Bronchial epithelial cell (primary cell): ENCODE data around the gene GNG2. TPM values are rescaled to one million over a fixed set of nuclear protein-coding genes. Genes with fewer than 3 reads are reported as not detected.

Experiments
- DNase-seq: peaks from one replicate; pipeline ENCODE4 v3.0.0-alpha.2; 2010; ENCODE audit warnings: low read depth
- FAIRE-seq: peaks from 2 replicates; lab custom pipeline; 2011; peaks lifted over from hg19 to GRCh38; lab: Jason Lieb, UNC
- H3K27me3 ChIP-seq: 2 replicates; pipeline ENCODE4 v1.5.1; 2011; ENCODE audit warnings: low read length; ENCODE audit not compliant: control insufficient read depth, insufficient read depth
- H3K36me3 ChIP-seq: 2 replicates; pipeline ENCODE4 v1.5.1; 2011; ENCODE audit warnings: low read length; ENCODE audit not compliant: control insufficient read depth, insufficient read depth
- H3K4me3 ChIP-seq: 2 replicates; pipeline ENCODE4 v1.5.1; 2011; ENCODE audit warnings: mild to moderate bottlenecking, low read depth, low read length, control low read depth
- total RNA-seq: library from RNA; depleted of rRNA; stranded (reverse); fragments of >200 nt; gene quantifications from 2 replicates; pipeline ENCODE4 v1.2.1, GENCODE V29; 2014
- TF ChIP-seq, protein P1 (sequence below): IDR thresholded peaks from 2 replicates; pipeline ENCODE4 v1.5.1; 2011; ENCODE audit warnings: mild to moderate bottlenecking, moderate library complexity, low read length, control low read depth, inconsistent platforms; ENCODE audit not compliant: insufficient read depth, severe bottlenecking

GNG2 gene
- total RNA-seq, 1 donor from 2014 or later = not detected

DNA sequence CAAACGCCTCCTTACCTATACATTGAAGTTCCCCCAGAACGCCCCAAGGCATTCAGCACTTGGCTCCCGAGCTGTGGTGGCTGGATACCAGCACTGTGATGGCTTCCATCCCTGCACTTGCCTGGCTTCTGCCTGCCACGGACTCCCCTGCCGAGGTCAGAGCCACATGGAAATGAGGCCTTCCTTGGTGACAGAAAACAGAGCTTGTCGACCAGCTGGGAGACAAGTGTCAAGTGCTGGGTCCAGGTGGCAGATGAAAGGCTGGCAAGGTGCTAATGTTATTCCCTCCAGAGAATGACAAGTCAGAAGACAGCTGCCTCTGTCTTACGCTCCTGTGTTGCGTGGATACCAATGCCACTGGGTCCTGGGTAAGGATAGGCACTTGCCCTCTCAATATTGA lies 26.2 kb upstream of the GNG2 start:
- Histone ChIP-seq H3K36me3 (no peaks in the 10 kb centered on the region), H3K27me3 (peaks cover 1% of the 10 kb centered on the region), H3K4me3 (no peak overlapping the region)
- no peak for DNase-seq
- no peak for FAIRE-seq
- TF ChIP-seq, protein P1, sequence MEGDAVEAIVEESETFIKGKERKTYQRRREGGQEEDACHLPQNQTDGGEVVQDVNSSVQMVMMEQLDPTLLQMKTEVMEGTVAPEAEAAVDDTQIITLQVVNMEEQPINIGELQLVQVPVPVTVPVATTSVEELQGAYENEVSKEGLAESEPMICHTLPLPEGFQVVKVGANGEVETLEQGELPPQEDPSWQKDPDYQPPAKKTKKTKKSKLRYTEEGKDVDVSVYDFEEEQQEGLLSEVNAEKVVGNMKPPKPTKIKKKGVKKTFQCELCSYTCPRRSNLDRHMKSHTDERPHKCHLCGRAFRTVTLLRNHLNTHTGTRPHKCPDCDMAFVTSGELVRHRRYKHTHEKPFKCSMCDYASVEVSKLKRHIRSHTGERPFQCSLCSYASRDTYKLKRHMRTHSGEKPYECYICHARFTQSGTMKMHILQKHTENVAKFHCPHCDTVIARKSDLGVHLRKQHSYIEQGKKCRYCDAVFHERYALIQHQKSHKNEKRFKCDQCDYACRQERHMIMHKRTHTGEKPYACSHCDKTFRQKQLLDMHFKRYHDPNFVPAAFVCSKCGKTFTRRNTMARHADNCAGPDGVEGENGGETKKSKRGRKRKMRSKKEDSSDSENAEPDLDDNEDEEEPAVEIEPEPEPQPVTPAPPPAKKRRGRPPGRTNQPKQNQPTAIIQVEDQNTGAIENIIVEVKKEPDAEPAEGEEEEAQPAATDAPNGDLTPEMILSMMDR = no peak

DNA sequence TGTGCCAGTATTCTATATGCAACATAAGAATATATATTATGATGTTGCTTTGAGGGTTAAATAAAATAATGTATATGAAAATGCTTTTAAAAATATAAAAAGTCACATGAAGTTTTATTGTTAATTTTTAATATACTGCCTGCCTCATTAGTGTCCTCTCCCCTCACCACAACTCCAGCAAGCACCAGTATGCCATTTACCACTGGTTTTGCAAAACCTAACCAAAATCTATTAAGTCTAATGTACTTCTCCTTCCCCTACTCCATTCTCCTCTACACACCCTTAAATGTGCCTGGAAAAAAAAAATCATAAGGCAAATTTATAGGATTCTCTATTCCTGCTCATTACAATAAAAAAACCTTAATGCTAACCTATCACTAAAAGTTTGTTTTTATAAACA lies 24.0 kb upstream of the GNG2 start:
- DNase-seq = no peak
- H3K4me3 ChIP-seq = no peak overlapping the region
- FAIRE-seq = no peak
- peaks cover 1% of the 10 kb centered on the region for H3K27me3 ChIP-seq
- H3K36me3 ChIP-seq = no peaks in the 10 kb centered on the region
- TF ChIP-seq, protein P1 = no peak

DNA sequence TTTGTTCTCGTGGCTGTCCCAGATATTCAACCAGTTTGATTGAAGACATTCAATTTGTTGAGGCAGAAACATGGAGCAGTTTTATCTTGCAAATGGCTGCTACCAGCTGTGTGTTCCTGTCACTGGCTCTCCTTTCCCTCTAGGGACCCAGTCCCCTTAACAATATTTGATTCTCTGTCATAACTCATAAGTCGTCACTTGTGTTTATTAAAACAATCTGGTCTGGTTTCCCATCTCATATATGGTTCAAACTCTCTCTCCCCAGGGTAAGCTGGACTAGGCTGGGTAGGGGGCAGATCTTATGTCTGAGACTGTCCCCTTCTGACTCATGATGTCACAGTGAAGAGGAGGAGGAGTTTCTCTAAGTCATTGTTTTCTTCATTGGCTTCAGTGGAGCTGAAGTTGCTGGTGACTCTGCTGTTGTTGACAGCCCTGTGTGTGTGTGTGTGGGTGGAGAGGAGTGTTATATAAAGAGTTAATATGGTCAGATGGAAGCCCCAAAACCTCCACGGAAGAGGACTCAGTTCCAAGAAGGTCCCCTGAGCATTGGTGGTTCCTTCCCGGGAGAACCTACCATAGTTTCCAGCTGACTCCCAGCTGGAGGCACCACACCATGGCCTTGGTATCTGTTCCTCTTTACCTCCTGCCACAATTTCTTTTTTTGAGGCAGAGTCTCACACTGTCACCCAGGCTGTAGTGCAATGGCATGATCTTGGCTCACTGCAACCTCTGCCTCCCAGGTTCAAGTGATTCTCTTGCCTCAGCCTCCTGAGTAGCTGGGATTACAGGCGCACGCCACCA lies 16.1 kb upstream of the GNG2 start:
- no peak for FAIRE-seq
- H3K27me3 ChIP-seq = no peaks in the 10 kb centered on the region

GRCh38 chr14:51845811-51846210 lies 14.6 kb upstream of the GNG2 start:
- TF ChIP-seq, protein P1 = no peak
- no peak for DNase-seq
- H3K36me3 ChIP-seq = no peaks in the 10 kb centered on the region
- no peak overlapping the region for H3K4me3 ChIP-seq
- no peak for FAIRE-seq
- no peaks in the 10 kb centered on the region for H3K27me3 ChIP-seq

More for the DNA sequence above, 16.1 kb upstream of the GNG2 start:
- Histone ChIP-seq H3K4me3 (no peak overlapping the region), H3K36me3 (no peaks in the 10 kb centered on the region)
- TF ChIP-seq, protein P1 = no peak
- DNase-seq = no peak

- DNase-seq (no peak), FAIRE-seq (peak; percentile 28)
- Histone ChIP-seq H3K27me3 (no peaks in the 10 kb centered on the region), H3K36me3 (no peaks in the 10 kb centered on the region), H3K4me3 (no peak overlapping the region)
- TF ChIP-seq, protein P1 = no peak
These were observed 13.6 kb upstream of the GNG2 start for GRCh38 chr14:51846631-51847488.
